IMR-90 (cell line): ENCODE data around the gene FMO1. TPM values are rescaled to one million over a fixed set of nuclear protein-coding genes. Genes with fewer than 3 reads are reported as not detected.

Source experiments
- ATAC-seq: fragments of 200-7000 bp; cut with Tn5 transposase; 2 replicates; pipeline ENCODE4 v1.9.1; 2020; ENCODE audit warnings: low read depth, mild to moderate bottlenecking, moderate library complexity
- BruUV-seq: library from RNA; stranded (reverse); fragments of 400-500 nt; replicated peaks from 2 replicates; lab custom pipeline; 2021; lab: Mats Ljungman, UMichigan
- CTCF ChIA-PET: fragments of 300-600 bp; formaldehyde crosslinking; extraction: SDS; loops from one replicate; lab custom pipeline; 2021; ENCODE audit warnings: antibody characterized with exemption; lab: Yijun Ruan, JAX
- POLR2A ChIA-PET: fragments of 300-600 bp; sonication (Branson Sonifier 250); formaldehyde crosslinking; loops from one replicate; lab custom pipeline; 2022; ENCODE audit warnings: antibody characterized with exemption; ENCODE audit not compliant: unreplicated experiment; lab: Charles Lee
- DNase-seq: peaks from one replicate; pipeline ENCODE4 v3.0.0; 2013
- H2AFZ ChIP-seq: replicated peaks from 2 replicates; pipeline ENCODE3; 2013; ENCODE audit warnings: low read length, mild to moderate bottlenecking; ENCODE audit not compliant: poor library complexity
- H2AK5ac ChIP-seq: 2 replicates; pipeline ENCODE4 v1.6.1; 2013; ENCODE audit warnings: low read depth, low read length, inconsistent platforms
- H2AK9ac ChIP-seq: replicated peaks from 2 replicates; pipeline ENCODE3; 2013; ENCODE audit warnings: mild to moderate bottlenecking, low read depth, low read length, moderate library complexity; ENCODE audit not compliant: poor library complexity
- H2BK120ac ChIP-seq: 2 replicates; pipeline ENCODE4 v1.6.1; 2013; ENCODE audit warnings: low read depth, low read length, inconsistent platforms
- H2BK15ac ChIP-seq: 3 replicates; pipeline ENCODE4 v1.6.1; 2013; ENCODE audit warnings: low read depth, low read length, inconsistent platforms
- H2BK20ac ChIP-seq: 2 replicates; pipeline ENCODE4 v1.6.1; 2013; ENCODE audit warnings: low read depth, mild to moderate bottlenecking, inconsistent platforms, low read length, moderate library complexity
- H2BK5ac ChIP-seq: 2 replicates; pipeline ENCODE4 v1.6.1; 2013; ENCODE audit warnings: mild to moderate bottlenecking, low read depth, low read length, inconsistent platforms; ENCODE audit not compliant: poor library complexity, severe bottlenecking
- H3K14ac ChIP-seq: replicated peaks from 2 replicates; pipeline ENCODE4 v1.6.1; 2013; ENCODE audit warnings: low read depth, low read length, inconsistent platforms
- H3K18ac ChIP-seq: 2 replicates; pipeline ENCODE4 v1.6.1; 2013; ENCODE audit warnings: low read depth, low read length, control low read depth
- H3K23ac ChIP-seq: 2 replicates; pipeline ENCODE4 v1.6.1; 2013; ENCODE audit warnings: low read depth, low read length, inconsistent platforms
- H3K27ac ChIP-seq: 2 replicates; pipeline ENCODE4 v1.5.1; 2013; ENCODE audit warnings: mild to moderate bottlenecking, control low read depth, low read length; ENCODE audit not compliant: insufficient read depth
- H3K27me3 ChIP-seq: 2 replicates; pipeline ENCODE4 v1.6.1; 2013; ENCODE audit warnings: low read length; ENCODE audit not compliant: control insufficient read depth, insufficient read depth
- H3K36me3 ChIP-seq: 2 replicates; pipeline ENCODE4 v1.6.1; 2013; ENCODE audit warnings: low read length, mixed read lengths; ENCODE audit not compliant: control insufficient read depth, insufficient read depth
- H3K4ac ChIP-seq: 2 replicates; pipeline ENCODE4 v1.6.1; 2013; ENCODE audit warnings: low read depth, low read length, inconsistent platforms
- H3K4me1 ChIP-seq: 2 replicates; pipeline ENCODE4 v1.6.1; 2013; ENCODE audit warnings: low read length, mixed read lengths; ENCODE audit not compliant: control insufficient read depth, insufficient read depth
- H3K4me2 ChIP-seq: 2 replicates; pipeline ENCODE4 v1.6.1; 2013; ENCODE audit warnings: low read depth, mild to moderate bottlenecking, control low read depth, low read length, moderate library complexity
- H3K4me3 ChIP-seq: 2 replicates; pipeline ENCODE4 v1.5.1; 2013; ENCODE audit warnings: low read depth, mild to moderate bottlenecking, control low read depth, low read length, moderate library complexity; ENCODE audit not compliant: insufficient read depth
- H3K56ac ChIP-seq: 2 replicates; pipeline ENCODE4 v1.6.1; 2013; ENCODE audit warnings: low read length, inconsistent platforms; ENCODE audit not compliant: insufficient read depth; ENCODE audit errors: extremely low read depth
- H3K79me1 ChIP-seq, 2 experiments: 2 replicates each; pipeline ENCODE4 v1.6.1; 2013; ENCODE audit warnings: low read length in 2 of 2, inconsistent platforms in 1 of 2, low read depth in 1 of 2
- H3K9ac ChIP-seq: 2 replicates; pipeline ENCODE4 v1.6.1; 2013; ENCODE audit warnings: low read depth, low read length, control low read depth
- H3K9me1 ChIP-seq: 2 replicates; pipeline ENCODE4 v1.6.1; 2013; ENCODE audit warnings: low read length, inconsistent platforms; ENCODE audit not compliant: insufficient read depth
- H3K9me3 ChIP-seq: 2 replicates; pipeline ENCODE4 v1.6.1; 2013; ENCODE audit warnings: low read length; ENCODE audit not compliant: control insufficient read depth, insufficient read depth
- H4K20me1 ChIP-seq: 2 replicates; pipeline ENCODE4 v1.6.1; 2013; ENCODE audit warnings: low read length, inconsistent platforms; ENCODE audit not compliant: insufficient read depth
- H4K5ac ChIP-seq: 2 replicates; pipeline ENCODE4 v1.6.1; 2013; ENCODE audit warnings: mild to moderate bottlenecking, low read depth, low read length, control low read depth
- H4K8ac ChIP-seq, 2 experiments: 2 replicates each; pipeline ENCODE4 v1.6.1; 2013; ENCODE audit warnings: low read depth in 2 of 2, low read length in 2 of 2, control low read depth in 1 of 2, inconsistent platforms in 1 of 2
- H4K91ac ChIP-seq: 2 replicates; pipeline ENCODE4 v1.6.1; 2013; ENCODE audit warnings: low read depth, low read length, inconsistent platforms; ENCODE audit not compliant: insufficient read depth
- CEBPB ChIP-seq: IDR thresholded peaks from 2 replicates; pipeline ENCODE4 v1.6.1; 2012; ENCODE audit warnings: low read depth, low read length, improper control_type of control experiment
- NFE2L2 ChIP-seq: fragments of 150-350 bp; IDR thresholded peaks from 2 replicates; pipeline ENCODE4 v1.6.1; 2016; ENCODE audit warnings: low read depth, mild to moderate bottlenecking, low read length
- RAD21 ChIP-seq: IDR thresholded peaks from 2 replicates; pipeline ENCODE4 v1.6.1; 2012; ENCODE audit warnings: low read length, improper control_type of control experiment
- SMC3 ChIP-seq: fragments of 150-350 bp; IDR thresholded peaks from 2 replicates; pipeline ENCODE4 v1.6.1; 2016; ENCODE audit warnings: low read depth, mild to moderate bottlenecking, antibody characterized with exemption, low read length, moderate library complexity
- WGBS, 2 experiments: methylation state at CpG; one replicate each; pipeline versions ENCODE4 v1.1.5 to v1.1.7; 2013; ENCODE audit warnings: missing lambda C conversion rate in 2 of 2; ENCODE audit not compliant: insufficient read length in 1 of 2; ENCODE audit errors: extremely low coverage in 2 of 2; 5-methylcytosine and 5-hydroxymethylcytosine counted together
- dilution Hi-C: fragments of 300-500 bp; cut with HindIII; formaldehyde crosslinking; loops from one replicate; pipeline ENCODE4 v1.14.3; 2018; ENCODE audit warnings: low sequenced_read_pairs; ENCODE audit not compliant: unreplicated experiment
- in situ Hi-C: fragments of 300-500 bp; cut with MboI; formaldehyde crosslinking; loops from 3 replicates; pipeline ENCODE4 v1.14.3; 2019; ENCODE audit warnings: low sequenced_read_pairs, inconsistent platforms, mixed read lengths
- intact Hi-C: fragments of 100-400 bp; cut with micrococcal nuclease; formaldehyde crosslinking; loops from 2 replicates; pipeline ENCODE4 v1.10.0; 2022
- polyA plus RNA-seq, 3 experiments: library from polyadenylated mRNA; depleted of rRNA; stranded (reverse); fragments of >200 nt; gene quantifications; 2 replicates each; pipeline ENCODE4 v1.2.3, GENCODE V29; 2012; ENCODE audit warnings: low replicate concordance in 1 of 3
- total RNA-seq: library from RNA; depleted of rRNA; stranded (reverse); fragments of >200 nt; gene quantifications from 2 replicates; pipeline ENCODE4 v1.2.3, GENCODE V29; 2012
- TF ChIP-seq, protein P1 (sequence below): conservative IDR thresholded peaks from 2 replicates; pipeline ENCODE4 v1.5.1; 2012; ENCODE audit warnings: mild to moderate bottlenecking, low read depth, low read length, improper control_type of control experiment

Gene FMO1
- total and polyA plus RNA-seq, 2 of the 4 experiments (the other 2 are of a cell fraction): not detected

DNA sequence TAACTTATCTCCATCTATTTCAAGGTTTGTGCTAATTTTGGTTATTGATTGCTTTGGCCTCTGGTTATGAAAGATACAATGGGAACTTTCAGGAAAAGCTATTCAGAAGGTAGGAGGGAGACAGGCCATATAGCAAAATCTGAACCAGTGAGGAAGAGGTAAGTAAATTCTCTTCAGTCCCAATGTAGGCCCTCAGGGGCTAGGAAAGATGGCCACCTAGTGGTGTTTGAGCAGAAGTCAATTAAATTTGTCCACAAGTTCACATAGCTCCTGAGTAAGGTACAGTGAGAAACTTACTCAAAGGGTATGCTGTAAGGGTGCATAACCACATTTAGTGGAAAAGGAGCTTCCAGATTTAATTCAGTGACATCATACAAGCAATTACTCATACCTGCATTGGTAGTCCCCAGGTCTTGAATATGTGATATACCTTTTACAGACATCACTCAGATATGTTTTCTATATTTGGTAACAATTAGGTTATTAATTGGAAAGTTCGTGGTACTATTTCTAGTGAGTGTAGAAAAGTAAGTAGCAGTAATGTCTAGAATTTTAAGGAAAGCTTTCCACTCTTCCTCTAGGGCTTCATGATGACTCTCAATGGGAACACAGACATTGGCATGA is 21.4 kb upstream of the FMO1 start:
- H2BK5ac ChIP-seq: no peak overlapping the region
- WGBS, 2 experiments: no CpG with 5 or more reads among the region's 1 CpG
- no peak overlapping the region for H4K5ac ChIP-seq
- no peak overlapping the region for H3K23ac ChIP-seq
- DNase-seq: peak; percentile 80
- no peak overlapping the region for H3K14ac ChIP-seq
- dilution Hi-C loops (no loop called here), in situ Hi-C loops (no loop called here), intact Hi-C loops (loop anchor here (1.0 to 10.0 kb wide), 8 partner anchors 39 to 1302 kb away; partner anchors contain the start of genes FMO4, GORAB and PRRX1)
- peak overlapping the region; percentile 71 for H2BK20ac ChIP-seq
- no peak overlapping the region for H2AFZ ChIP-seq
- H4K8ac ChIP-seq: no peak overlapping the region
- H2BK120ac ChIP-seq: no peak overlapping the region
- ChIA-PET CTCF (interaction anchor here (0.6 to 4.4 kb wide), 32 partner anchors 9 to 297 kb away, joined by 3 to 55 read pairs (median 4); partner anchors contain the start of genes FMO2, FMO3 and FMO4), POLR2A (interaction anchor here (0.6 to 1.1 kb wide), 2 partner anchors 17 to 146 kb away, joined by 4 to 5 read pairs; no protein-coding TSS in a partner anchor)
- H3K18ac ChIP-seq: no peak overlapping the region
- no peak overlapping the region for H2AK5ac ChIP-seq
- no peak overlapping the region for H2BK15ac ChIP-seq
- H3K27me3 ChIP-seq: no peaks in the 10 kb centered on the region
- no peak overlapping the region for H3K27ac ChIP-seq
- peak; percentile 93 for ATAC-seq
- H2AK9ac ChIP-seq: no peak overlapping the region
- no peak overlapping the region for H3K4me2 ChIP-seq
- no peak overlapping the region for H3K4ac ChIP-seq
- 0 out of 2 replicates have a peak, but pooled peaks cover 1% of the 10 kb centered on the region for H3K9me1 ChIP-seq
- no peaks in the 10 kb centered on the region for H3K79me1 ChIP-seq
- no peaks in the 10 kb centered on the region for H3K36me3 ChIP-seq
- H3K4me1 ChIP-seq: peaks cover 2% of the 10 kb centered on the region
- no peak overlapping the region for H3K9ac ChIP-seq
- no peak overlapping the region for H3K56ac ChIP-seq
- no peak overlapping the region for H3K4me3 ChIP-seq
- H4K91ac ChIP-seq: no peak overlapping the region
- H4K20me1 ChIP-seq: no peaks in the 10 kb centered on the region
- BruUV-seq: no TSS peak
- no peaks in the 10 kb centered on the region for H3K9me3 ChIP-seq
- TF ChIP-seq RAD21: peak; percentile 99
- TF ChIP-seq CEBPB: no peak
- TF ChIP-seq NFE2L2: no peak
- TF ChIP-seq, protein P1, sequence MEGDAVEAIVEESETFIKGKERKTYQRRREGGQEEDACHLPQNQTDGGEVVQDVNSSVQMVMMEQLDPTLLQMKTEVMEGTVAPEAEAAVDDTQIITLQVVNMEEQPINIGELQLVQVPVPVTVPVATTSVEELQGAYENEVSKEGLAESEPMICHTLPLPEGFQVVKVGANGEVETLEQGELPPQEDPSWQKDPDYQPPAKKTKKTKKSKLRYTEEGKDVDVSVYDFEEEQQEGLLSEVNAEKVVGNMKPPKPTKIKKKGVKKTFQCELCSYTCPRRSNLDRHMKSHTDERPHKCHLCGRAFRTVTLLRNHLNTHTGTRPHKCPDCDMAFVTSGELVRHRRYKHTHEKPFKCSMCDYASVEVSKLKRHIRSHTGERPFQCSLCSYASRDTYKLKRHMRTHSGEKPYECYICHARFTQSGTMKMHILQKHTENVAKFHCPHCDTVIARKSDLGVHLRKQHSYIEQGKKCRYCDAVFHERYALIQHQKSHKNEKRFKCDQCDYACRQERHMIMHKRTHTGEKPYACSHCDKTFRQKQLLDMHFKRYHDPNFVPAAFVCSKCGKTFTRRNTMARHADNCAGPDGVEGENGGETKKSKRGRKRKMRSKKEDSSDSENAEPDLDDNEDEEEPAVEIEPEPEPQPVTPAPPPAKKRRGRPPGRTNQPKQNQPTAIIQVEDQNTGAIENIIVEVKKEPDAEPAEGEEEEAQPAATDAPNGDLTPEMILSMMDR: peak; percentile 95
- peak; percentile 88 for TF ChIP-seq SMC3
